Testis (tissue), 3 donors: Measurements from ENCODE around the gene TRIM22. TPM values are rescaled to one million over a fixed set of nuclear protein-coding genes. Genes with fewer than 3 reads are reported as not detected.
"Not testable (repeated sequence)": the region's sequence is repeated elsewhere in the genome, so short reads cannot be mapped to it uniquely, and the experiment has no call there.

ENCODE experiments used
- DNase-seq: peaks from one replicate; pipeline ENCODE4 v3.0.0-alpha.2; 2019
- H3K27ac ChIP-seq, 2 donors: fragments of 200-600 bp; sonication (generic); one replicate each; pipeline ENCODE4 v1.5.1; 2019
- H3K27me3 ChIP-seq: fragments of 200-600 bp; sonication (generic); one replicate; pipeline ENCODE4 v1.5.1; 2019
- H3K36me3 ChIP-seq: fragments of 200-600 bp; sonication (generic); one replicate; pipeline ENCODE4 v1.5.1; 2017; ENCODE audit warnings: low read depth; ENCODE audit errors: missing control alignments
- H3K4me1 ChIP-seq: fragments of 200-600 bp; sonication (generic); one replicate; pipeline ENCODE4 v1.5.1; 2019
- H3K4me3 ChIP-seq, 2 donors: fragments of 200-600 bp; sonication (generic); one replicate each; pipeline ENCODE4 v1.5.1; 2017 to 2019
- H3K9me3 ChIP-seq: fragments of 200-600 bp; sonication (generic); one replicate; pipeline ENCODE4 v1.5.1; 2017
- POLR2A ChIP-seq: fragments of 450-650 bp; IDR thresholded peaks from one replicate; pipeline ENCODE4 v1.6.1; 2017; ENCODE audit warnings: antibody characterized with exemption, mild to moderate bottlenecking, moderate library complexity
- WGBS, 2 donors: methylation state at CpG; one replicate each; pipeline ENCODE4 v1.1.5; 2018; 5-methylcytosine and 5-hydroxymethylcytosine counted together
- intact Hi-C: fragments of 100-400 bp; cut with DNase I; formaldehyde crosslinking; loops from one replicate; pipeline ENCODE4 v1.15.1; 2023; ENCODE audit warnings: low total_unique reads
- polyA plus RNA-seq: library from polyadenylated mRNA; stranded (reverse); fragments of 350-450 nt; fragmentation: Illumina TruSeq; extraction: RNeasy Lipid Tissue Mini Kit (QIAGEN cat#74804); gene quantifications from one replicate; pipeline ENCODE4 v1.2.3, GENCODE V29; 2014; ENCODE audit warnings: low read depth, low replicate concordance; ENCODE audit not compliant: insufficient read depth
- total RNA-seq, 2 donors: library from RNA; depleted of rRNA; stranded (reverse); fragments of >200 nt; gene quantifications; one replicate each; pipeline ENCODE4 v1.2.3, GENCODE V29; 2016
- TF ChIP-seq, protein P1 (sequence below), 3 experiments: fragments of 450-650 bp in 2 of 3; fragments of 200-600 bp in 1 of 3; sonication (generic) in 1 of 3; IDR thresholded peaks; one replicate each; pipeline ENCODE4 v1.5.1; 2016 to 2019; ENCODE audit warnings: antibody characterized with exemption in 3 of 3, mild to moderate bottlenecking in 2 of 3, moderate library complexity in 1 of 3

The TRIM22 gene
- total and polyA plus RNA-seq, 3 donors from 2014 or later = 25.0 to 30.3 (median 25.0) TPM

- intact Hi-C loops = no loop called here
- 95 to 98% methylated on average over 7 of the region's 7 CpGs for WGBS, 2 donors
Observed at GRCh38 chr11:5679811-5680210, 9.8 kb upstream of the TRIM22 start.

GRCh38 chr11:5682890-5683441 is 6.6 kb upstream of the TRIM22 start:
- H3K4me1 ChIP-seq, H3K36me3 ChIP-seq, H3K27me3 ChIP-seq, H3K9me3 ChIP-seq, H3K27ac ChIP-seq, DNase-seq, intact Hi-C loops: not testable (repeated sequence)
- peak overlapping the region in 1 of 2 donors; percentile 10 for H3K4me3 ChIP-seq
- WGBS, 2 donors = 62% methylated on average over 20 of the region's 33 CpGs; no CpG with 5 or more reads in 1 of the 2 donors

More at GRCh38 chr11:5679811-5680210, 9.8 kb upstream of the TRIM22 start:
- no peaks in the 10 kb centered on the region for H3K9me3 ChIP-seq
- H3K27ac ChIP-seq = no peak overlapping the region
- no peak for DNase-seq
- peaks cover 5% of the 10 kb centered on the region for H3K4me1 ChIP-seq
- TF ChIP-seq POLR2A = no peak
- TF ChIP-seq, protein P1, sequence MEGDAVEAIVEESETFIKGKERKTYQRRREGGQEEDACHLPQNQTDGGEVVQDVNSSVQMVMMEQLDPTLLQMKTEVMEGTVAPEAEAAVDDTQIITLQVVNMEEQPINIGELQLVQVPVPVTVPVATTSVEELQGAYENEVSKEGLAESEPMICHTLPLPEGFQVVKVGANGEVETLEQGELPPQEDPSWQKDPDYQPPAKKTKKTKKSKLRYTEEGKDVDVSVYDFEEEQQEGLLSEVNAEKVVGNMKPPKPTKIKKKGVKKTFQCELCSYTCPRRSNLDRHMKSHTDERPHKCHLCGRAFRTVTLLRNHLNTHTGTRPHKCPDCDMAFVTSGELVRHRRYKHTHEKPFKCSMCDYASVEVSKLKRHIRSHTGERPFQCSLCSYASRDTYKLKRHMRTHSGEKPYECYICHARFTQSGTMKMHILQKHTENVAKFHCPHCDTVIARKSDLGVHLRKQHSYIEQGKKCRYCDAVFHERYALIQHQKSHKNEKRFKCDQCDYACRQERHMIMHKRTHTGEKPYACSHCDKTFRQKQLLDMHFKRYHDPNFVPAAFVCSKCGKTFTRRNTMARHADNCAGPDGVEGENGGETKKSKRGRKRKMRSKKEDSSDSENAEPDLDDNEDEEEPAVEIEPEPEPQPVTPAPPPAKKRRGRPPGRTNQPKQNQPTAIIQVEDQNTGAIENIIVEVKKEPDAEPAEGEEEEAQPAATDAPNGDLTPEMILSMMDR (IDR thresholded peaks at IDR 0.05) = no peak
- no peaks in the 10 kb centered on the region for H3K27me3 ChIP-seq
- H3K4me3 ChIP-seq = no peak overlapping the region
- no peaks in the 10 kb centered on the region for H3K36me3 ChIP-seq

DNA sequence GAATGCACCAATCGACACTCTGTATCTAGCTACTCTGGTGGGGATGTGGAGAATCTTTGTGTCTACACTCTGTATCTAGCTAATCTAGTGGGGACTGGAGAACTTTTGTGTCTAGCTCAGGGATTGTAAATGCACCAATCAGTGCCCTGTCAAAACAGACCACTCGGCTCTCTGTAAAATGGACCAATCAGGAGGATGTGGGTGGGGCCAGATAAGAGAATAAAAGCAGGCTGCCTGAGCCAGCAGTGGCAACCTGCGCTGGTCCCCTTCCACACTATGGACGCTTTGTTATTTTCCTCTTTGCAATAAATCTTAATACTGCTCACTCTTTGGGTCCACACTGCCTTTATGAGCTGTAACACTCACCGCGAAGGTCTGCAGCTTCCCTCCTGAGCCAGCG is 6.0 kb upstream of the TRIM22 start:
- intact Hi-C loops = not testable (repeated sequence)

DNA sequence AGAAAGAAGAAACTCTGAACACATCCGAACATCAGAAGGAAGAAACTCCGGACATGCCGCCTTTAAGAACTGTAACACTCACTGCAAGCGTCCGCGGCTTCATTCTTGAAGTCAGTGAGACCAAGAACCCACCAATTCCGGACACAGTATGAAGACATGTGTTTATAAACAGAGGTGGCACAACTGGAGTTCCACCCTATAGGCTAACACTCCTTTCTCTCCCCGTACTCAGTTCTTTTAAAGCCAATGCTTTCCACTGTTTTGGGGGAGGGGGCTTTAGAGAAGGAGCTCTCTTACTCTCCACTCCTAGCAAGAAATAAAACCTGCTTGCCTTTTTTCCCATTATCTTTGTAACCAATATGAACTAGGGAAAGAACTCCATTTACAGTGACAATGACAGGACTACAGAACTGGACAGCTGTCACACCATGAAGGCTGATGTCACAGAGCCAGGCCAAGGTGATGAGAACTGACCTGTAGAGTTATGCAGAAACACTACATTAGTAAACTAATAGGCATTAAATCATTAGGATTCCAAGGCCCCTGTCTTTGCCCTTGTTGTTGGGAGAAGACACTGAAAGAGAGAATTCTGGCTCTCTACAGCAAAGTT is 5.4 kb upstream of the TRIM22 start:
- Histone ChIP-seq H3K9me3 (no peaks in the 10 kb centered on the region), H3K36me3 (no peaks in the 10 kb centered on the region), H3K27ac (peak overlapping the region; percentile 89 to 91), H3K27me3 (no peaks in the 10 kb centered on the region), H3K4me1 (peaks cover 5% of the 10 kb centered on the region), H3K4me3 (peak overlapping the region; percentile 24 to 53)
- intact Hi-C loops = no loop called here
- DNase-seq = no peak
- WGBS, 2 donors = 58 to 67% methylated on average over 8 of the region's 8 CpGs
- TF ChIP-seq, protein P1 (IDR thresholded peaks at IDR 0.05) = no peak
- TF ChIP-seq POLR2A = no peak

More for the DNA sequence above, 6.0 kb upstream of the TRIM22 start:
- DNase-seq, H3K4me1 ChIP-seq, H3K27me3 ChIP-seq, H3K9me3 ChIP-seq, H3K4me3 ChIP-seq, H3K36me3 ChIP-seq: not testable (repeated sequence)
- H3K27ac ChIP-seq = peak overlapping the region in 1 of 2 donors; percentile 91
- 62 to 74% methylated on average over 7 of the region's 7 CpGs for WGBS, 2 donors

GRCh38 chr11:5684646-5685362 is 4.8 kb upstream of the TRIM22 start, which contains the start of gene TRIM5:
TRIM5 (minus strand) TSS chr11:5685074; CDS start chr11:5680177, 4,897 bp downstream.
- 12 to 13% methylated on average over 13 of the region's 13 CpGs for WGBS, 2 donors
- intact Hi-C loops = no loop called here
- peak; percentile 94 for DNase-seq
- peaks cover 5% of the 10 kb centered on the region for H3K4me1 ChIP-seq
- peak; percentile 55 for TF ChIP-seq POLR2A
- TF ChIP-seq, protein P1 (IDR thresholded peaks at IDR 0.05) = peak; percentile 43 to 52 (median 47)
- H3K27me3 ChIP-seq = no peaks in the 10 kb centered on the region
- no peaks in the 10 kb centered on the region for H3K9me3 ChIP-seq
- peak within 1 kb of the TSS; percentile 24 to 53 for H3K4me3 ChIP-seq
- no peaks in the 10 kb centered on the region for H3K36me3 ChIP-seq
- peak within 1 kb of the TSS; percentile 89 to 91 for H3K27ac ChIP-seq
